NOMO-1 treated with DMSO at 0.1 percent for 48 hours (cell line): ENCODE data around the gene FUS.

Experiments
- DNase-seq: peaks from one replicate; lab custom pipeline; 2025; ENCODE audit not compliant: unreplicated experiment; lab: John Stamatoyannopoulos, UW

Gene FUS

DNA sequence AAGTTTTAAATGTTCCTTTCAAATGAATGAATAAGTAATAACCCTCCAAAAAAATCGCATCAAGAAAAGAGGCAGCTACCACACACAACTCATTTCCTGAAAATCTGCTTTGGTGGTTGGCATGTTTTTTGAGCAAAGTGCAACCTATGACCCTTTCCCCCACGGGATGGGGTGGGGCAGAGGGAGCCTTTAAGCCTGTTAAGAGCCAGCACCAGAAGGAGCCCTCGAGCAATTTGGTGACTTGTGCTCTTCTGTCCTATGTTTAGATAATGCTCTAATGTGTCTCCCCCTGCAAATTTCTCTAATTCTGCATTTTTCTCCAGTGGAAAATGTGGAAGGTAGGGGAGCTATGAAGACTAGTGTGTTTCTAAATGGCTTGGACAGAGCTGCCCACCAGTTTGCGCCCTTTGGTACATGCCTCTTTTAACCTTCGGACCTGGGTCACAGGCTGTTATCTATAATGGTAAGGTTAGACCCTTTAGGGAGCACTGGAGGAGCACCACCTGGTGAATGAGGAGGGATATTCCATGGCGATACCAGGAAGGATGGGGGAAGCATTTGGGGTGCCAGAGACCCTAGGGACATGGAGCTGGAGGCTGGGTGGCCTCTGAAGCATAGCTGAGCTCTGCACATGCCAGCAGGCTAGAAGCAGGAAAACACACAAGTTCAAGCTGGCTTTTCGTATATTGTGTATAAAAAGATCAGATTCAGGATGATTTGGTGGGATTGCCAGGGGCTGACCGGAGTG is 21.1 kb downstream of the FUS start:
- peak; percentile 74 for DNase-seq

GRCh38 chr16:31201582-31202413 is 21.9 kb downstream of the FUS start:
- DNase-seq = peak; percentile 84

DNA sequence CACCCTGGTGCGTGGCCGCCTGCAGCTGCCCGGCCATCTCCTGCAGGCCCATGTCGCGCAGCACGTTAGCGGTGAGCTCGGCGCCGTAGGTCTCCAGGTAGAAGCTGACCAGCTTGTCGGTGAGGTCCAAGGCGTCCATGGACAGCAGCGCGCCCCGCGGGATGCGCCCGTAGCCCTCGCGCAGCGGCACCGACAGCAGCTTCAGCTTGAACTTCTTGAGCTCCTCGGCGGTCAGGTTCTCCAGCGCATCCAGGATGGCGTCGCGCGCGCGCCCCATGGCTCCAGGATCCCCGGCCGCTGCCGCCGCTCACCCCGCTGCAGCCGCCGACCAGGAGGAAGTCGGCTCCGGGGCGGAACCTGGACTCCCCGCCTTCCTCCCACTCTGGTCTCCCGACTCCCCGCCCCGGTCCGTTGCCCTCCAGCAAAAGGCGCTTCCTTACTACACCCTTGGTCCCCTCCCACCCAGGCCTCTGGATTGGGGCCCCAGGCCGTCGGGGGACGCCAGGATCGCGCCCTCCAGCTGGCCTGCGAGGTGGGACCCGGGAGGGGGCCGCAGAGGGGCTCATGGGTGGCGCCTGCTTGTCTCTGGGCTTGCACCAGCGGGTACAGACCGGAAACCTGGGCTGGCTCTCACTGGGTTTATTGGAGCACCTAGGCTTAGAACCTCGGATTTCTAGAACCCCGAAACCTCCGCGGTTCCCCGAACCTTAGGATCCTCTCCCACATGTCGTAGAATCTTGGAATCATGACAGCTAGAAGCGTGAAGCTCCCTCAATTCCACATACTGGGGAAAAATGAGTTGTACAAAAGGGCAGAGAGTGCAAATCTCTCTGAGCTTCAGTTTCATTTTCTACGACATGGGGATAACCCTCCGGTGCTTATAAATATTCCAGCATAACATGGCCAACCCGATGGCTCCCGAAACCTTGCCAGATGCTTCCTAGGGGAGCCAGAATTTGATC is 22.8 kb downstream of the FUS start, which contains the start of gene PYCARD:
Gene PYCARD, minus strand, starts transcription at position 347 of the 962 bp plus-strand sequence. Its CDS starts 70 bp downstream, at position 277.
- DNase-seq = peak; percentile 72

- no peak for DNase-seq
Observed at GRCh38 chr16:31204871-31205666, 25.1 kb downstream of the FUS start.

GRCh38 chr16:31206776-31207175 is 26.8 kb downstream of the FUS start:
- no peak for DNase-seq

DNA sequence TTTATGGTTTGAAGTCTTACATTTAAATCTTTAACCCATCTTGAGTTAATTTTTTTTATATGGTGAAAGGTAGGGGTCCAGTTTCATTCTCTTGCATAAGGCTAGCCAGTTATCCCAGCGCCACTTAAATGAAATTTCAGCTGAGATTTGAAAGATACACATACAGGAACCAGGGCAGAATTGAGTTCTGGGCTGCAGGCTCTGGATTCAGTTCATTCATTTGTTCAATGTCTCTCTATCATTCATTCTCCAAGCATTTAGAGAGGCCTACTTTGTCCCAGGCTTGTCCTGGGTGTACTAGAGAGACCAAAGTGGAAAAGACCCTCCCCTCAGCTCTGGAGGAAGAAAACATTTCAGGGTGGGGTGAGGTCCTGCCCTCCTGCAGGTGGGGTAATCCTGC is 33.4 kb downstream of the FUS start:
- DNase-seq = no peak

GRCh38 chr16:31213877-31214707 is 34.2 kb downstream of the FUS start, which contains the start of gene TRIM72:
TRIM72 (plus strand) TSS chr16:31214119; CDS start chr16:31214739, 620 bp downstream.
- no peak for DNase-seq

- no peak for DNase-seq
Observed at GRCh38 chr16:31214708-31215286, 34.9 kb downstream of the FUS start.

- DNase-seq = no peak
Observed at GRCh38 chr16:31215287-31216162, 35.6 kb downstream of the FUS start.

DNA sequence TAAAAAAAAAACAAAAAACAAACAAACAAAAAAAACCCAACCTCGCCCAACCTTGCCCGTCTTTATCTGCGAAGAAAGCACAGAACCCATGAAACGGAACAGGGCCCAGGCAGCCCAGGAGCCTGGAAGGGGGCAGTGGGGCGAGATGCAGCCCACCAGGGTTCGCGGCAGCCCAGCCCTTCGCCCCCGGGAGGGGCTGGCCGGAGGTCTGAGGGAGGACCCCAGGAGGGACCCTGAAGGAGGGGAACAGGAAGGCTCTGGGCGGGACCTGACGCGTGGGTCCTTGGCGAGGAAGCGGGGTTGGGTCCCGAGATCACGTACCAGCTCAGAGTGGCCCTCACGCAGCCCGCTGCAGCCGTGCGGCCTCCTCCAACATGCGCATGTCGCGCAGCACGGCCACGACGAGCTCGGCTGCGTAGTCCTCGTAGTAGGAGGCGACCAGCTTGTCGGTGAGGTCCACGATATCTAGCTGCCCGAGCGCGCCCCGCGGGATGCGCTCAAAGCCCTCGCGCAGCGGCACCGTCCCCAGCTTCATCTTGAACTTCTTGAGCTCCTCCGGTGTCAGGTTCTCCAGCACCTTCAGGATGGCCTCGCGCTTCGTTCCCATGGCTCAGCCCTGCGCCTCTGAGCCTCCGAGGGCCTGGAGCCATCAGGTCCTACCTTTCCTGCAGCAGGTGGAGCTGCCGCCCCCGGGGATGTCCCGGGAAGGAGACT is 36.6 kb downstream of the FUS start, which contains the start of gene PYDC1:
Gene PYDC1, minus strand, starts transcription at position 714 of the 714 bp plus-strand sequence. Its CDS starts 107 bp downstream, at position 607.
- no peak for DNase-seq

- DNase-seq = no peak
Observed at GRCh38 chr16:31217136-31217530, 37.2 kb downstream of the FUS start.

DNA sequence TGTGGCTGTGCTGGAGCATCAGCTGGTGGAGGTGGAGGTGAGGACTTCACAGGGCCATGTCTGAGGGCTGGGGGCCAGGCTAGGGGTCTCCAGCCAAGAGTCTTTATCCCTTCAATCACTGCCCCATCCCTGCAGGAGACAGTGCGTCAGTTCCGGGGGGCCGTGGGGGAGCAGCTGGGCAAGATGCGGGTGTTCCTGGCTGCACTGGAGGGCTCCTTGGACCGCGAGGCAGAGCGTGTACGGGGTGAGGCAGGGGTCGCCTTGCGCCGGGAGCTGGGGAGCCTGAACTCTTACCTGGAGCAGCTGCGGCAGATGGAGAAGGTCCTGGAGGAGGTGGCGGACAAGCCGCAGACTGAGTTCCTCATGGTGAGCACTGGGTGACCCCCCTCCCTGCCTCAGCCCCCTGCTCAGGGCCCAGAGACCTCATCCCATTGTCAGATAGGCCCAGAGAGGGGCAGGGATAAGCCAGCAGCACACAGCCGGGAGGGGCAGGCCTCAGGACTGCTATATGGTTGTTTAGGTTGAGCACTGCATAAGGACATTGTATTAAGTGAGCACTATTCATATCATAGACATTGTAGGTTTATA is 39.3 kb downstream of the FUS start:
- no peak for DNase-seq

- DNase-seq = no peak
Observed at GRCh38 chr16:31221357-31222160, 41.6 kb downstream of the FUS start.

GRCh38 chr16:31223044-31223443 is 43.1 kb downstream of the FUS start:
- DNase-seq = no peak

GRCh38 chr16:31224092-31224955 is 44.4 kb downstream of the FUS start:
- DNase-seq = no peak
